B cell (primary cell): ENCODE data around the gene NRG2. TPM values are rescaled to one million over a fixed set of nuclear protein-coding genes. Genes with fewer than 3 reads are reported as not detected.

ENCODE experiments used
- ATAC-seq: fragments of 200-7000 bp; cut with Tn5 transposase; one replicate; pipeline ENCODE4 v1.10.0; 2021; ENCODE audit warnings: low read depth, mild to moderate bottlenecking, moderate number of reproducible peaks, moderate library complexity
- CTCF ChIA-PET: fragments of 350-600 bp; sonication (Branson Sonifier 250); formaldehyde crosslinking; loops from one replicate; lab custom pipeline; 2021; ENCODE audit warnings: antibody characterized with exemption, inconsistent platforms; lab: Charles Lee
- POLR2A ChIA-PET: fragments of 350-600 bp; sonication (Branson Sonifier 250); formaldehyde crosslinking; loops from one replicate; lab custom pipeline; 2021; ENCODE audit warnings: antibody characterized with exemption; lab: Charles Lee
- DNase-seq: peaks from one replicate; pipeline ENCODE4 v3.0.0; 2013
- H2AFZ ChIP-seq: 2 replicates; pipeline ENCODE4 v1.6.1; 2012; ENCODE audit warnings: mild to moderate bottlenecking, low read depth, low read length; ENCODE audit not compliant: insufficient read depth, poor library complexity, severe bottlenecking
- H3K27ac ChIP-seq, 2 donors: 1 replicate in 1 of 2; 2 replicates in 1 of 2; pipeline ENCODE4 v1.5.1; 2012 to 2013; ENCODE audit warnings: low read length in 2 of 2, mild to moderate bottlenecking in 2 of 2, moderate library complexity in 1 of 2
- H3K27me3 ChIP-seq, 4 experiments: fragments of 200-600 bp in 1 of 4; sonication (generic) in 1 of 4; replicated peaks in 1 of 4; 1 replicate in 2 of 4; 2 replicates in 2 of 4; pipeline versions ENCODE4 v1.6.1 to v1.7.0; 2013 to 2016; ENCODE audit warnings: low read length in 3 of 4, mild to moderate bottlenecking in 2 of 4, mixed read lengths in 1 of 4, moderate library complexity in 1 of 4; ENCODE audit not compliant: insufficient read depth in 4 of 4, control insufficient read depth in 3 of 4; ENCODE audit errors: control extremely low read depth in 1 of 4
- H3K36me3 ChIP-seq, 2 experiments: replicated peaks in 1 of 2; 1 replicate in 1 of 2; 2 replicates in 1 of 2; pipeline versions ENCODE4 v1.6.1 to v1.7.1; 2013; ENCODE audit warnings: low read length in 1 of 2; ENCODE audit not compliant: insufficient read depth in 2 of 2, control insufficient read depth in 1 of 2; ENCODE audit errors: control extremely low read depth in 1 of 2, extremely low read depth in 1 of 2
- H3K4me1 ChIP-seq, 2 donors: fragments of 200-600 bp in 1 of 2; sonication (generic) in 1 of 2; 1 replicate in 1 of 2; 2 replicates in 1 of 2; pipeline versions ENCODE4 v1.5.1 to v1.6.1; 2013 to 2017; ENCODE audit warnings: low read length in 2 of 2; ENCODE audit not compliant: control insufficient read depth in 2 of 2, insufficient read depth in 2 of 2
- H3K4me2 ChIP-seq: replicated peaks from 2 replicates; pipeline ENCODE3; 2012; ENCODE audit warnings: mild to moderate bottlenecking, low read depth, low read length; ENCODE audit not compliant: poor library complexity, severe bottlenecking
- H3K4me3 ChIP-seq, 5 experiments: fragments of 200-600 bp in 1 of 5; sonication (generic) in 1 of 5; 1 replicate in 3 of 5; 2 replicates in 2 of 5; pipeline versions ENCODE4 v1.5.1 to v1.7.0; 2011 to 2016; ENCODE audit warnings: low read length in 4 of 5, mild to moderate bottlenecking in 4 of 5, low read depth in 2 of 5, control low read depth in 1 of 5, moderate library complexity in 1 of 5; ENCODE audit not compliant: insufficient read depth in 1 of 5; ENCODE audit errors: control extremely low read depth in 1 of 5, extremely low read depth in 1 of 5
- H3K79me2 ChIP-seq: fragments of 200-600 bp; sonication (generic); one replicate; pipeline ENCODE4 v1.6.0; 2016; ENCODE audit warnings: low read length; ENCODE audit not compliant: control insufficient read depth, insufficient read depth
- H3K9ac ChIP-seq: fragments of 200-600 bp; sonication (generic); 2 replicates; pipeline ENCODE4 v1.6.1; 2017; ENCODE audit warnings: mild to moderate bottlenecking, low read length, moderate library complexity
- H3K9me3 ChIP-seq, 3 donors: one replicate each; pipeline versions ENCODE4 v1.6.1 to v1.7.1; 2013; ENCODE audit warnings: low read length in 2 of 3; ENCODE audit not compliant: control insufficient read depth in 2 of 3, insufficient read depth in 1 of 3; ENCODE audit errors: control extremely low read depth in 1 of 3
- H4K20me1 ChIP-seq: 2 replicates; pipeline ENCODE4 v1.6.0; 2012; ENCODE audit warnings: mild to moderate bottlenecking, low read length; ENCODE audit not compliant: insufficient read depth, control insufficient read depth, poor library complexity, severe bottlenecking
- H3K27ac Mint-ChIP-seq: one replicate; pipeline ENCODE4 v1.8.0; 2021; ENCODE audit warnings: mixed read lengths
- H3K27me3 Mint-ChIP-seq: one replicate; pipeline ENCODE4 v1.8.0; 2021; ENCODE audit warnings: mixed read lengths
- H3K4me1 Mint-ChIP-seq: one replicate; pipeline ENCODE4 v1.8.0; 2021; ENCODE audit warnings: mixed read lengths
- H3K4me3 Mint-ChIP-seq: one replicate; pipeline ENCODE4 v1.8.0; 2021; ENCODE audit warnings: mixed read lengths
- H3K9me3 Mint-ChIP-seq: one replicate; pipeline ENCODE4 v1.8.0; 2022; ENCODE audit warnings: mixed read lengths; ENCODE audit not compliant: insufficient read depth
- CTCF ChIP-seq: fragments of 200-600 bp; IDR thresholded peaks from one replicate; pipeline ENCODE4 v1.8.0; 2022; ENCODE audit warnings: antibody characterized with exemption, mild to moderate bottlenecking
- EZH2 ChIP-seq: IDR thresholded peaks from 2 replicates; pipeline ENCODE4 v1.6.1; 2012; ENCODE audit warnings: borderline replicate concordance, low read depth, mild to moderate bottlenecking, moderate library complexity, low read length; ENCODE audit not compliant: insufficient read depth, poor library complexity, severe bottlenecking
- WGBS: methylation state at CpG from one replicate; pipeline ENCODE4 v1.1.5; 2013; ENCODE audit warnings: missing lambda C conversion rate; ENCODE audit not compliant: insufficient coverage; 5-methylcytosine and 5-hydroxymethylcytosine counted together
- intact Hi-C: fragments of 100-400 bp; cut with micrococcal nuclease; formaldehyde crosslinking; loops from one replicate; pipeline ENCODE4 v1.10.0; 2022
- polyA plus RNA-seq: library from polyadenylated mRNA; depleted of rRNA; stranded (reverse); fragments of >200 nt; gene quantifications from 2 replicates; pipeline ENCODE4 v1.2.3, GENCODE V29; 2012
- total RNA-seq, 2 donors: library from RNA; stranded (reverse); fragments of 120-200 nt in 1 of 2; gene quantifications; 1 replicate in 1 of 2; 2 replicates in 1 of 2; pipeline versions ENCODE4 v1.2.3 to v1.2.4, GENCODE V29; 2013 to 2022

Gene NRG2
- total and polyA plus RNA-seq, 2 donors (not counting 1 experiment from before 2014, with no cell fraction given): 0.13 to 0.15 TPM

GRCh38 chr5:139964266-139964993, 78.7 kb downstream of the NRG2 start:
- TF ChIP-seq CTCF (no peak), EZH2 (no peak)
- H3K27me3 Mint-ChIP-seq: peaks cover 25% of the 10 kb centered on the region
- Histone ChIP-seq H3K9ac (no peak overlapping the region), H3K4me3 (no peak overlapping the region), H4K20me1 (no peaks in the 10 kb centered on the region), H3K27me3 (peaks cover 0 to 17% (median 3%) of the 10 kb centered on the region in 4 experiments), H3K36me3 (no peaks in the 10 kb centered on the region), H3K4me2 (no peak overlapping the region), H2AFZ (no peak overlapping the region), H3K9me3 (no peaks in the 10 kb centered on the region), H3K79me2 (no peaks in the 10 kb centered on the region), H3K27ac (no peak overlapping the region), H3K4me1 (no peaks in the 10 kb centered on the region)
- DNase-seq (no peak), ATAC-seq (no peak)
- no peaks in the 10 kb centered on the region for H3K9me3 Mint-ChIP-seq
- no peak overlapping the region for H3K27ac Mint-ChIP-seq
- POLR2A ChIA-PET: no interaction called here
- 83% methylated on average over 2 of the region's 4 CpGs for WGBS
- CTCF ChIA-PET: interaction anchor here (0.6 to 8.5 kb wide), 2 partner anchors 9 to 174 kb away, joined by 6 to 203 read pairs; no protein-coding TSS in a partner anchor
- H3K4me3 Mint-ChIP-seq: no peak overlapping the region
- intact Hi-C loops: no loop called here
- H3K4me1 Mint-ChIP-seq: no peaks in the 10 kb centered on the region

GRCh38 chr5:139962445-139962844, 80.7 kb downstream of the NRG2 start:
- Mint-ChIP-seq H3K27ac (no peak overlapping the region), H3K9me3 (no peaks in the 10 kb centered on the region), H3K27me3 (peaks cover 20% of the 10 kb centered on the region), H3K4me1 (no peaks in the 10 kb centered on the region), H3K4me3 (no peak overlapping the region)
- ATAC-seq: no peak
- Histone ChIP-seq H2AFZ (no peak overlapping the region), H3K4me3 (no peak overlapping the region), H3K36me3 (no peaks in the 10 kb centered on the region), H3K9me3 (no peaks in the 10 kb centered on the region), H3K4me2 (no peak overlapping the region), H3K9ac (no peak overlapping the region), H3K27ac (no peak overlapping the region), H3K79me2 (no peaks in the 10 kb centered on the region), H4K20me1 (no peaks in the 10 kb centered on the region), H3K27me3 (peaks cover 0 to 4% (median 0%) of the 10 kb centered on the region in 4 experiments), H3K4me1 (no peaks in the 10 kb centered on the region)
- TF ChIP-seq CTCF (no peak), EZH2 (no peak)
- POLR2A ChIA-PET: no interaction called here
- CTCF ChIA-PET: interaction anchor here (1.1 kb wide), 1 partner anchor 8 kb away, joined by 5 read pairs; no protein-coding TSS in a partner anchor
- no peak for DNase-seq
- 60% methylated on average over 1 of the region's 1 CpG for WGBS
- intact Hi-C loops: no loop called here
